ENCODE measurements around the gene AGGF1. TPM values are rescaled to one million over a fixed set of nuclear protein-coding genes. Genes with fewer than 3 reads are reported as not detected.

Gene AGGF1
- total RNA-seq, 4 donors from 2014 or later, result 16.3 to 23.5 (median 21.3) TPM

- Histone ChIP-seq H3K36me3 (no peaks in the 10 kb centered on the region), H3K4me3 (no peak overlapping the region), H3K9me3 (no peaks in the 10 kb centered on the region), H3K27me3 (peaks cover 23% of the 10 kb centered on the region), H3K27ac (no peak overlapping the region), H3K4me1 (no peaks in the 10 kb centered on the region)
- TF ChIP-seq POLR2AphosphoS5 (IDR thresholded peaks at IDR 0.05) (no peak), POLR2A (IDR thresholded peaks at IDR 0.05) (no peak), CTCF (IDR thresholded peaks at IDR 0.05) (no peak), EP300 (IDR thresholded peaks at IDR 0.05) (no peak)
- no peak for DNase-seq (ENCODE audit: low spot score in 2 of 2)
- WGBS, result 73% methylated on average over 4 of the region's 4 CpGs
These were observed 12.5 kb upstream of the AGGF1 start for GRCh38 chr5:77017668-77018067.

GRCh38 chr5:77022511-77023417 lies 7.4 kb upstream of the AGGF1 start:
- WGBS, result 57% methylated on average over 7 of the region's 7 CpGs
- DNase-seq (ENCODE audit: low spot score in 2 of 2), result no peak
- no peak overlapping the region for H3K4me3 ChIP-seq
- no peaks in the 10 kb centered on the region for H3K4me1 ChIP-seq
- no peaks in the 10 kb centered on the region for H3K9me3 ChIP-seq
- H3K27ac ChIP-seq, result no peak overlapping the region
- H3K36me3 ChIP-seq, result no peaks in the 10 kb centered on the region
- peaks cover 22% of the 10 kb centered on the region for H3K27me3 ChIP-seq
- no peak for TF ChIP-seq POLR2AphosphoS5 (IDR thresholded peaks at IDR 0.05)

GRCh38 chr5:77024490-77024889 lies 5.7 kb upstream of the AGGF1 start:
- WGBS, result 57% methylated on average over 1 of the region's 1 CpG

GRCh38 chr5:77028631-77029375 lies 1.4 kb upstream of the AGGF1 start:
- Histone ChIP-seq H3K27me3 (no peaks in the 10 kb centered on the region), H3K27ac (no peak overlapping the region), H3K36me3 (no peaks in the 10 kb centered on the region), H3K9me3 (no peaks in the 10 kb centered on the region), H3K4me1 (peaks cover 23% of the 10 kb centered on the region), H3K4me3 (no peak overlapping the region)
- no peak for DNase-seq (ENCODE audit: low spot score in 2 of 2)
- 97% methylated on average over 4 of the region's 4 CpGs for WGBS
- TF ChIP-seq CTCF (IDR thresholded peaks at IDR 0.05) (no peak), EP300 (IDR thresholded peaks at IDR 0.05) (no peak), POLR2AphosphoS5 (IDR thresholded peaks at IDR 0.05) (no peak), POLR2A (IDR thresholded peaks at IDR 0.05) (no peak)

More at GRCh38 chr5:77024490-77024889, 5.7 kb upstream of the AGGF1 start:
- Histone ChIP-seq H3K9me3 (no peaks in the 10 kb centered on the region), H3K4me3 (no peak overlapping the region), H3K27me3 (peaks cover 14% of the 10 kb centered on the region), H3K4me1 (no peaks in the 10 kb centered on the region), H3K36me3 (no peaks in the 10 kb centered on the region), H3K27ac (no peak overlapping the region)
- no peak for TF ChIP-seq POLR2AphosphoS5 (IDR thresholded peaks at IDR 0.05)
- TF ChIP-seq POLR2A (IDR thresholded peaks at IDR 0.05), result no peak
- DNase-seq (ENCODE audit: low spot score in 2 of 2), result no peak

GRCh38 chr5:77029376-77029885 lies 773 bp upstream of the AGGF1 start:
- 89% methylated on average over 2 of the region's 2 CpGs for WGBS
- H3K36me3 ChIP-seq, result no peaks in the 10 kb centered on the region
- no peaks in the 10 kb centered on the region for H3K27me3 ChIP-seq
- no peaks in the 10 kb centered on the region for H3K9me3 ChIP-seq
- no peak for DNase-seq (ENCODE audit: low spot score in 2 of 2)
- peak overlapping the region; percentile 89 for H3K4me3 ChIP-seq
- no peak overlapping the region for H3K27ac ChIP-seq
- H3K4me1 ChIP-seq, result peaks cover 23% of the 10 kb centered on the region
- TF ChIP-seq EP300 (IDR thresholded peaks at IDR 0.05) (no peak), CTCF (IDR thresholded peaks at IDR 0.05) (no peak), POLR2AphosphoS5 (IDR thresholded peaks at IDR 0.05) (no peak)

- Histone ChIP-seq H3K9me3 (no peaks in the 10 kb centered on the region), H3K27ac (no peak overlapping the region), H3K4me1 (peaks cover 23% of the 10 kb centered on the region), H3K36me3 (peaks cover 16% of the 10 kb centered on the region), H3K4me3 (no peak overlapping the region), H3K27me3 (no peaks in the 10 kb centered on the region)
- TF ChIP-seq CTCF (IDR thresholded peaks at IDR 0.05) (no peak), EP300 (IDR thresholded peaks at IDR 0.05) (no peak), POLR2AphosphoS5 (IDR thresholded peaks at IDR 0.05) (no peak), POLR2A (IDR thresholded peaks at IDR 0.05) (no peak)
- WGBS, result 88% methylated on average over 3 of the region's 3 CpGs
- DNase-seq (ENCODE audit: low spot score in 2 of 2), result no peak
These were observed 1.7 kb downstream of the AGGF1 start for GRCh38 chr5:77031891-77032290.

Data from suprapubic skin (tissue), 4 donors.